GM21526 (cell line): Measurements from ENCODE around the gene SPIN2B.

Experiments
- ATAC-seq: cut with Tn5 transposase; IDR thresholded peaks from one replicate; pipeline ENCODE4 v1.9.1; 2021; ENCODE audit warnings: moderate library complexity; ENCODE audit not compliant: unreplicated experiment, low FRiP score

SPIN2B gene

DNA sequence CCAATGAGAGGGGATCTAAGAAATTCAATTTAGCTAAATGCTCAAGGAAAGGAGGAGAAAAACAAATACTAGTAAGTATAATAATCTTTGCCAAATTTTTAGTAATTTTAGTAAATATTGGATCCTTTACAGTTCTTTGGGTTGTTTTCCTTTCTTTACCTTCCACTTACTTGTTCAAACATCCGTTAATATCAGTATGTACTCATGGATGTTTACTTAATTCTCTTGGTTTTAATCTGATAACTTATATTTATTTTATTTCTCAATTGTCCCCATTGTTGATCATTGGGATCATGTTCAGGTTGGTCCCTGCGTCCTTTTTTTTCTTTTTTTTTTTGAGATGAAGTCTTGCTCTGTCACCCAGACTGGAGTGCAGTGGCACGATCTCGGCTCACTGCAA lies 46.9 kb downstream of the SPIN2B start:
- no peak for ATAC-seq

DNA sequence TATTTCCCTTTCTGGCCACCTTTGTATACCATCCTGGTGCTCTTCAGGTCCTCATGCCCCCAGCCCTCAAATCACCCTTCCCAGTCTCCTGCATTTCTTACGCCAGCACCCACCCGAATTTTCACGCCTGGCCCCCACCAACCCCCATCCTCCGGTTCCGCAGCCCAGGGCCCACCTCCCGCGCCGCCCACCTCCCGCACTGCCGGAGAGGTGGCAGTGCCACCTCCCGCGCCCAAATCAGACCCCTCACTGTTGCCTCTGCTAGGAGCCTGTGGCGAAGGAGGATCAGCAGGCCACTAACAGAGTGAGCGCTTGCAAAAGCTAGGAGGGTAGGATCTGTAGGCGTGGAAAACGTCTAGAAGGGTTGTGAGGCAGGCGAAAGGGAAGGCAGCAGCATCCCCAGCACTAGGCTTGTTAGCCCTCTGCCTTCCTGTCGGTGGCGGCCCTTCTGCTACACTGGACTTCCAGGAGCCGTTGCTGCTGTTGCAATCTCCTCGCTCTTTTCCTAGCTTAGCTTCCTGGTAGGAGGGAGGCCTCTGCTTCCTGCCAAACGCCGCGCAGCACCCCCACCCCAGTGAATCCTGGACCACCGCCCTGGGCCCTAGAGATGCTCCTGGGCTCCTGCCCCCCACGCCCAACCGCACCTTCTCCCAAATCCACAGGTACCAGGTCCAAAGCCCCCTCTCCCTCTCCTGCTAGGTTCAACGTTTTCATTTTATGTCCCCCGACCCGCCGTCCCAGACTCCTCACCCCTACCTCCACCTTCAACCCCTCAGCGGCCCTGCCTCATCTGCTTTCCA lies 51.0 kb downstream of the SPIN2B start:
- no peak for ATAC-seq
